ENCODE data around the gene HFM1.

The HFM1 gene

GRCh38 chr1:91404151-91405012 lies at the start of gene HFM1:
TSS of gene HFM1 (minus strand) at chr1:91404837. CDS start at chr1:91401082, 3,755 bp downstream.
- TF ChIP-seq, protein P1, sequence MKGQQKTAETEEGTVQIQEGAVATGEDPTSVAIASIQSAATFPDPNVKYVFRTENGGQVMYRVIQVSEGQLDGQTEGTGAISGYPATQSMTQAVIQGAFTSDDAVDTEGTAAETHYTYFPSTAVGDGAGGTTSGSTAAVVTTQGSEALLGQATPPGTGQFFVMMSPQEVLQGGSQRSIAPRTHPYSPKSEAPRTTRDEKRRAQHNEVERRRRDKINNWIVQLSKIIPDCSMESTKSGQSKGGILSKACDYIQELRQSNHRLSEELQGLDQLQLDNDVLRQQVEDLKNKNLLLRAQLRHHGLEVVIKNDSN (IDR thresholded peaks at IDR 0.05) = 0 out of 2 replicates have a peak, but pooled peaks have one; percentile 2
- TF ChIP-seq CREB1 (IDR thresholded peaks at IDR 0.05; ENCODE audit: low read depth) (no peak), TCF12 (IDR thresholded peaks at IDR 0.05; ENCODE audit: low read depth) (no peak; the same call in 1 of the 2 replicates), FOXM1 (IDR thresholded peaks at IDR 0.05; ENCODE audit: borderline replicate concordance, low read depth) (no peak), EP300 (IDR thresholded peaks at IDR 0.05; ENCODE audit: borderline replicate concordance) (no peak), CEBPB (IDR thresholded peaks at IDR 0.05) (no peak), NFIC (IDR thresholded peaks at IDR 0.05) (no peak), ZBTB7A (IDR thresholded peaks at IDR 0.05; ENCODE audit: low read depth) (peak; percentile 91), RAD21 (IDR thresholded peaks at IDR 0.05; ENCODE audit: low read depth) (no peak), REST (IDR thresholded peaks at IDR 0.05; ENCODE audit: low read depth) (peak; percentile 63), EGR1 (IDR thresholded peaks at IDR 0.05) (no peak), TEAD4 (IDR thresholded peaks at IDR 0.05) (no peak), YY1 (IDR thresholded peaks at IDR 0.05; ENCODE audit: low read depth) (no peak), TAF1 (IDR thresholded peaks at IDR 0.05; ENCODE audit: low read depth) (peak; percentile 64)
- TF ChIP-seq, protein P2, sequence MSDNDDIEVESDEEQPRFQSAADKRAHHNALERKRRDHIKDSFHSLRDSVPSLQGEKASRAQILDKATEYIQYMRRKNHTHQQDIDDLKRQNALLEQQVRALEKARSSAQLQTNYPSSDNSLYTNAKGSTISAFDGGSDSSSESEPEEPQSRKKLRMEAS (IDR thresholded peaks at IDR 0.05) = peak; percentile 46

DNA sequence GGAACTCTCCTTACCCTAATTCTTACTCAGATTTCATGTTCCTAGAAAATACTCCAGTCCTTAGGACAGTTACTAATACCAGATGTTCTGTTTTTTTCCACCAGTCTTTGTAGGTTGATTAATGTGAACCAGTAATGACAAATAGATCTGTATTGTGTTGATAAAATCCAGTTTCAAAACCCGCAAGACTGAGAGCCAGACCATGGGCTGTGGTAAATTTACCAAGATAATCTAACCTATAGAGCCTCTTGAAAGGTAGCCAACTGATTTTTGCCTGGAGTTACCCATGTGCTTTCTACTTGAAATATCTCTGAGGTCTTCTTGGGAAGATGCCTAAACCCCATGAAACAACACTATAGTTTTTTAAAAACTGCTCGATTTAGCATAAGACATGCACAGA lies 49.5 kb upstream of the HFM1 start:
- no peak for TF ChIP-seq NFIC (IDR thresholded peaks at IDR 0.05)
- no peak for TF ChIP-seq TCF12 (IDR thresholded peaks at IDR 0.05; ENCODE audit: low read depth)
- no peak for TF ChIP-seq RAD21 (IDR thresholded peaks at IDR 0.05; ENCODE audit: low read depth)
- TF ChIP-seq TAF1 (IDR thresholded peaks at IDR 0.05; ENCODE audit: low read depth) = no peak
- no peak for TF ChIP-seq EP300 (IDR thresholded peaks at IDR 0.05; ENCODE audit: borderline replicate concordance)
- no peak for TF ChIP-seq ZBTB7A (IDR thresholded peaks at IDR 0.05; ENCODE audit: low read depth)
- no peak for TF ChIP-seq TEAD4 (IDR thresholded peaks at IDR 0.05)
- TF ChIP-seq, protein P2 (IDR thresholded peaks at IDR 0.05) = no peak
- TF ChIP-seq, protein P1 (IDR thresholded peaks at IDR 0.05) = no peak
- no peak for TF ChIP-seq REST (IDR thresholded peaks at IDR 0.05; ENCODE audit: low read depth)
- TF ChIP-seq CEBPB (IDR thresholded peaks at IDR 0.05) = no peak
- no peak for TF ChIP-seq EGR1 (IDR thresholded peaks at IDR 0.05)
- TF ChIP-seq YY1 (IDR thresholded peaks at IDR 0.05; ENCODE audit: low read depth) = no peak
- no peak for TF ChIP-seq FOXM1 (IDR thresholded peaks at IDR 0.05; ENCODE audit: borderline replicate concordance, low read depth)
- TF ChIP-seq CREB1 (IDR thresholded peaks at IDR 0.05; ENCODE audit: low read depth) = no peak

DNA sequence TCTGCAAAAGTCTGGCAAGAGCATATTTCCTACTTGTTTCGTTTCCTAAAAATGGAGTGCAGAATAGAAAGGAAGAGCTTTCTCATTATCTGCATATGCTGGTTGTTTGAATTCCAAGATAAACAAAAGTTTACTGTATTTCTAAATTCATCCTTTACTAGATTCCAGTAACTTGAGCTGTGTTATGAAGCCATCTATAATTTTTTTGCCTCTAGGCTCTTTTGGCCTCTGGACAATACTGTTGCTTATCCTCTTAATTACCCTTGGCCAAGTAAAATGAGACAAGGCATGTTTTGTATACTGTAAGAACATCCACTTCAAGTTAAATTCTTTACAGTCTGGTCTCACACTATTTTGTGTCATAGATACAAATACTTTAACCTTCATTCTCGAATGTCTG lies 45.6 kb upstream of the HFM1 start:
- TF ChIP-seq EGR1 (IDR thresholded peaks at IDR 0.05) (no peak), TEAD4 (IDR thresholded peaks at IDR 0.05) (no peak), NFIC (IDR thresholded peaks at IDR 0.05) (no peak), FOXM1 (IDR thresholded peaks at IDR 0.05; ENCODE audit: borderline replicate concordance, low read depth) (no peak), RAD21 (IDR thresholded peaks at IDR 0.05; ENCODE audit: low read depth) (no peak), YY1 (IDR thresholded peaks at IDR 0.05; ENCODE audit: low read depth) (no peak), TAF1 (IDR thresholded peaks at IDR 0.05; ENCODE audit: low read depth) (no peak), CEBPB (IDR thresholded peaks at IDR 0.05) (no peak), ZBTB7A (IDR thresholded peaks at IDR 0.05; ENCODE audit: low read depth) (no peak), TCF12 (IDR thresholded peaks at IDR 0.05; ENCODE audit: low read depth) (no peak), EP300 (IDR thresholded peaks at IDR 0.05; ENCODE audit: borderline replicate concordance) (no peak), REST (IDR thresholded peaks at IDR 0.05; ENCODE audit: low read depth) (no peak), CREB1 (IDR thresholded peaks at IDR 0.05; ENCODE audit: low read depth) (no peak)
- TF ChIP-seq, protein P2 (IDR thresholded peaks at IDR 0.05) = no peak
- TF ChIP-seq, protein P1 (IDR thresholded peaks at IDR 0.05) = no peak
